ENCODE data around the gene SLC6A11.

SLC6A11 gene

GRCh38 chr3:10890665-10891064 lies 74.6 kb downstream of the SLC6A11 start:
- no peak for DNase-seq

DNA sequence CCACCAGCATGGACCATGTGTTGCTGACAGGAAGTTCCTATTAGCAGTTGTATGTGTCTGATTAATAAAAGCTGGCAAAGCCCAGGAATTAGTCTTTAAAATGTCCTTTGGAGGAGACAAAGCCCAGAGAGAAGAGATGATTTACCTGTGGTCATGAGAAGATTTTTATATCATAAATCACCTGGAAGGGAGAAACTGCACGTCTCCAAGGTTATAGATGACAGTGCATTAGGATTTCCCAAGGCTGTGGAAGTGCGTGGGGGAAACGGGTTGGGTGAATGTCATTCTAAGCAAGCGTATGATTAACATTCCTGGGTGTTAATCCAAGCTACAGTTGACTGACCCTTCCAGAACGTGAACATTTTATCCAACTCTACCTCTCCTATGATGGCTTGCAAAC lies 76.6 kb downstream of the SLC6A11 start:
- no peak for DNase-seq

DNA sequence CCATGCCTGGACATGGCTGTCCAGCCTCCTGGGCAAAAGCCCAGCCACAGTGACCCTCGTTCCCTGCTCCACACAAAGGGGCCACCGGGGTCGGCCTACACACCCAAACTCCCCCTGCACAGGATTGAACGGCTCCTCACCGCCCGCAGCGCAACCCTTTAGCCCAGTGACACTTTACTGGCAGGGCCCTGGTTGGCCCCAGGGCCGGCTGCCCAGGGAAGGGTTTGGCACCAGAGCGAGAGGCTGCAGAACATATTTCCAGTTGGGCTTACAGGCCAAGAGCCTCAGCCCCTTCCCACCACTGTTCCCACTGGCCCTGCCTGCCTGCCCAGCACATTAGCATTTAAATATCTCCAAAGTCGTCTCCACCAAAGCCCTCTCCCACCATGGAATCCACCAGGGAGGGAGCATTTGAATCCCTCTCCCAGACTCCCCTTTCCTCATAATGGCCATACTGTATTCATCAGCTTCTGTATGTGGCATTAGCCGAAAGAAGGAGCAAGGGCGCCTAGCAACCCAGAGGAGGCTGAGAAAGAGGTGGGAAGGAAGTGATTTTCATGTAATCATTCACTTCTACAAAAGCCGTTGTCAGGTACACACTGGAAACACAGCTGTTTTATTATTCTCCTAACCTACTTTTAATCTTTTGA lies 85.4 kb downstream of the SLC6A11 start:
- no peak for DNase-seq

GRCh38 chr3:10907262-10907661 lies 91.2 kb downstream of the SLC6A11 start:
- no peak for DNase-seq

DNA sequence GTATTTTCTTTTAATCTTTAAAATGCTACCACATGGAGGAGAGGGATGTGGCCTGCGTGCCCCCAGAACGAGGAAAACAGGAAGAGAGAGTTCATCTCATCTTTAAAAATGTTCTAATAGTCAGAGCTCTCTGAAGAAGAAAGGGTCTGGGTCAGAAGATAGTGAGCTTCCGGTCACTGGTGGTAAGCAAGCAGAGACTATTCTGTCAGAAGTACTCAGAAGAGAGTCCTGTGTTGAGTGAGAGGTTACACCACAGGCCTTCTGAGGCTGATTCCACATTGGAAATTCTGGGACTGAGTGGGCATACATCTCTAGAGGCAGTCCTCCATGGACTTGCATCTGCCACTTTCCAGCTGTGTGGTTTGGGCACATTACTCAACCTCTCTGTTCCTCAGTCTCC lies 94.3 kb downstream of the SLC6A11 start:
- no peak for DNase-seq

- DNase-seq, result no peak
These were observed 95.4 kb downstream of the SLC6A11 start for GRCh38 chr3:10911350-10912002.

DNA sequence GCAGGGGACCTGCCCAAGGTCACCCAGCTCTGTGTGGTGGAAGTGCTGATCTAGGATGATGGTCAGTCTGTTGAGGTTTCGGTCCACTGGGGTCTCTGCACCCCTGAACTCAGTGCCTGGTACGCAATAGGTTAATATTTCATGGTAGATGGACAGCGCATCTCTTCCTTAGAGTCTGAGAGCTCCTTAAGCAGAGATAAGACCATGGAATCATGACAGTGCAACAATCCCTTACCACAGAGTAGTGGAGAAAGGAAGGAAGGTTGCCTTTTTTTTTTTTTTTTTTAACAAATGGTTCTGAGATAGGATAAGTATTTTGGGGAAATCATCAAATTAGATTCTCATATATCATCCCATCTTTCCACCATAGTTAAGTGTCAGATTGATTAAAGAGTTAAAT lies 96.8 kb downstream of the SLC6A11 start:
- DNase-seq, result no peak

GRCh38 chr3:10915376-10915775 lies 99.3 kb downstream of the SLC6A11 start:
- DNase-seq, result no peak

DNA sequence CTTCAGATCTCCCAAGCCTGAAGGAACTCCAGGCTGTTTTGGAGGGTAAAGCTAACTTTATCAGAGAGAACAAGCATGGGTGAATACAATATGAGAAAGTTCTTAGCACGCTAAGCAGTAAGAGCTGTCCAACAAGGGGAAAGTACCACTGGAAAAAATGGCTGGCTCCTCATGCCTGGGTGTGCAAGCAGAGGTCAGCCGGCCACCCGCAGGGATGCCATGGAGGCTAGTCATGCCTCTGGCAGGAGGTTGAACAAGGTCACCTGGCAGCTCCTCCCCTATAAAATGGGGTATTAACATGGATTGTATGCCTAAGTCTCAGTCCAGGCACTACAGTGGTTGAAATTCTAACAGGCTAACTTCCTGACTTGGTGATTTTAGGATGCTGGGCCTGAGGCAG lies 101.1 kb downstream of the SLC6A11 start:
- no peak for DNase-seq

DNA sequence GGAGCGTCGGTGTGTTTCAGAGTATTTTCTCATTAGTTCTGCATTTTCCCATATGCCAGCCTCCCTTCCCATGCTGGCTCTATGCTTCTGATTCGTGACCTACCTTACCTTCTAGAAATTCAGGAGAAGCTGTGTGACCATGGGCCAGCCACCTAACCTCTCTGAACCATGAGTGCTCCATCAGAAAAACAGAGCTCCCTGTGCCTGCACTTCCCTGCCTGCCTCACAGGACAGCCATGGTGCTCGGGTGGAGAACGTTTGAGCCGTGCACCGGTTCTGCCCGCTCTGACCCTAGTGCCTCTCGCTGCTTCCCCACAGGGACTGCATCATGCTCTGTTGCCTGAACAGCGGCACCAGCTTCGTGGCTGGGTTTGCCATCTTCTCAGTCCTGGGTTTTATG lies 102.0 kb downstream of the SLC6A11 start:
- DNase-seq, result no peak

DNA sequence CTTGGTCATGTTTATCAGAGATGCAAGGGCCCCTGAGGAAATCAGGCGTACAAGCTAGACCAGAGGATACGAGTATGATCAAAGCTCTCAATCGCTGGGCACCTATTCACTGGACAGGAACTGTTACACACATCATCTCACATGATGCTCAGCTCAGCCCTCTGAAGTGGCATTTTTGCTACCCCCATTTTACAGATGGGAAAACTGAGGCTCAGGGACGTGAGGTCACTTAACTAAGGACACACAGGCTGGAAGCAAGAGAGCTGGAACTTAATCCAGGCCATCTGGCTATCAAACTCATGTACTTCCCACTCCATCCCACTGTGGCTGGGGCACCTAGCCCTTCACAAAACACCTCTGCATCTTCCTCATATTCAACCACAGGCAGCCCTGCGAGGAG lies 103.6 kb downstream of the SLC6A11 start:
- no peak for DNase-seq

GRCh38 chr3:10925436-10926255 lies 109.6 kb downstream of the SLC6A11 start:
- DNase-seq, result no peak

DNA sequence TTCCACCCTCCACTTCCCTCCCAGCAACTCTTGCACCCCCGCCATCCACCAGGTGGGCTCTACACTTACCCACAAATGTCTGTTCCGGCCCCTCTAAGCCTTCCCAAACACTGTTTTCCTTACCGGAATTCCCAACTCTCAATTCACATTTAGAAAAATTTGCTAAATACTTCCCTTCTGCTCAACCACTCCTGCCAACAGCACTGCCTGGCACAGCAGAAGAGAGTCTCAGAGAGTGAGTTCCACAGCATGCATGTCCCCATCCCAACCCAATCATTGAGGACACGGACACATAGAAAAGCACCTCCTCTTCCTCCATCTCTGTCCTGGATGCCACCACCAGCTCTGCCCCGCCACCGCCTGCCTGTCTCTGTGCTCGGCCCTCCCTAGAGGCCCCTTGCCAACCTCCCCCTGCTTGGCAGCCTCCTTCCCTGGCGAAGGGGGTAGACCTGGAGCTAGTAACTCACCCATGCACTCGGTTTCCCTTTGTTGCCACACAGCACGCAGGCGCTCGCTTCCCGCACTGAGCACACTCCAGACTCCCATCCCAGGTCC lies 110.3 kb downstream of the SLC6A11 start:
- DNase-seq, result no peak

DNA sequence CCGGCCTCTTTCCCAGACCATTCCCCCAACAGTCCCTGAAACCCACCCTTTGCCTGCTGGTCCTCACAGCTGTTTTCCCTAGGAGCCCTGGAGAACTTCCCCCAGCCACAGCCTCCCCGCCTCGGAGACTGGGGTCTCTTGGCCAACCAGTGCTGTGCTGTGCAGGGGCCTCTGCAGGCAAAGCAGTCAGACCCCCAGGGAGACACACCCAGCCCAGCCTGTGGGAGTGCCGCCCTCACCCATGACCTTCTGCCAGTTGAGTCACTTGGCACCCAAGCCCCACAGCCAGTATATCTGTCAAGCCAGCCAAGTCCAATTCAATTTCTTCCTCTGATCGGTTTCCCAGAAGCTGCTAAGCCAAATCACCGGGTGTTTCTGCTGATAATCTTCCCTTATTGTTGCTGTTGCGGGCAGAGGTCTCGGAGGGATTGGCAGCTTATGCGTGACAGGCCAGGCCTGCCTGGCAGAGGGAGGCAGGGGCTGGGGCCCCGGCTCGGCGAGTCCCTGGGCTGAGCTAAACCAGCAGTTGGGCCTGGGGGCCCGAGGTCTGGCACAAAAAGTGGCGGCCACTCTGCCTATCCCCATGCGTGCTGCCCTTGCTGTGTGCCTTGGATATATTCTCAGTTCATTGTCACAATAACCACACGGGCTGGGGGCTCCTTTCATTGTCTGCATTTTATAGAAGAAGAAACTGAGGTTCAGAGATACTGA lies 110.9 kb downstream of the SLC6A11 start:
- no peak for DNase-seq

GRCh38 chr3:10927551-10927950 lies 111.5 kb downstream of the SLC6A11 start:
- DNase-seq, result no peak

DNA sequence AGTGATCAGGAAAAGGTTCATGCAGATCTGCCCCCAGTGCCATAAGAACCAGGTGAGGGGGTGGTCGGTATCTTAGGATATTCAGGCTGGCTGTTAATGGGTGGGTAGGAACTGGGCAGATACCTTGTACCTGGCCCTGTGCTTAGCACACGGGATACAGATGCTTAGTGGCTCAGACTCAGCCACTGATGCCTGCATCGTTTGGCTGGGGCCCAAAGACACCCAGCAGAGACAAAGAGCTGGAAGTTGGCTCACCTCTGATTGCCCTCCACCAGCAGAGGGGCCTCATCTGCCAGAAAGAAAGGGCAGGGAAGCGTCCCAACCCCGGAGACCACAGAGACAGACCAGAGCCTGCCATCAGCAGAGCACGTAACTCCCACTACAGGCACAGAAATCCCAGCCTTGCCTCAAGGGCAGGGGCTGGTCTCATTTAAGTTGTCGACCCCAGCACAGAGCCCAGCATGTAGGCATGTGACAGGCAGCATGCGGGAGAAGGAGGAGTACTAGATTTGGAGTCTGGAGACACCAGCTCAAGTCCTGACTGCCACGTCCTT lies 112.5 kb downstream of the SLC6A11 start:
- DNase-seq, result no peak

DNA sequence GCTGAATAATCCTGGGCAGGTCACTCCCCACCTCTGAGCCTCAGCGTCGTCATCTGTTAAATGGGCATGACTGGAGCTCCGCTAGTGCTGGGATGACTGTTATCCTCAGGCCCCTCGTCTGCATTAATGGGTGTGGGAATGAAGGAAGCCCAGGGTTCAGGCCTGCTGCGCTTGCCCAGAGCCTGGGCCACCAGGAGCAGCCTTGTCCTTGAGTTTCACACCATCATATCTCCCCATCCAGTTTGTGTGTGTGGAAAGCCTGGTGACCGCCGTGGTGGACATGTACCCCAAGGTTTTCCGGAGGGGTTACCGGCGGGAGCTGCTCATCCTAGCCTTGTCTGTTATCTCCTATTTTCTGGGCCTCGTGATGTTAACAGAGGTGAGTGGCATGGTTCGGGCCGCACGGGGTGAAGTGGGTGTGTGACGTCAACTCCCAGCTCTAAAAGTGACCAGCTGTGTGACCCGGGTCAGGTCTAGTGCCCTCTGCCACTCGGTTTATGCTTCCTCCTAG lies 113.0 kb downstream of the SLC6A11 start:
- DNase-seq, result no peak

DNA sequence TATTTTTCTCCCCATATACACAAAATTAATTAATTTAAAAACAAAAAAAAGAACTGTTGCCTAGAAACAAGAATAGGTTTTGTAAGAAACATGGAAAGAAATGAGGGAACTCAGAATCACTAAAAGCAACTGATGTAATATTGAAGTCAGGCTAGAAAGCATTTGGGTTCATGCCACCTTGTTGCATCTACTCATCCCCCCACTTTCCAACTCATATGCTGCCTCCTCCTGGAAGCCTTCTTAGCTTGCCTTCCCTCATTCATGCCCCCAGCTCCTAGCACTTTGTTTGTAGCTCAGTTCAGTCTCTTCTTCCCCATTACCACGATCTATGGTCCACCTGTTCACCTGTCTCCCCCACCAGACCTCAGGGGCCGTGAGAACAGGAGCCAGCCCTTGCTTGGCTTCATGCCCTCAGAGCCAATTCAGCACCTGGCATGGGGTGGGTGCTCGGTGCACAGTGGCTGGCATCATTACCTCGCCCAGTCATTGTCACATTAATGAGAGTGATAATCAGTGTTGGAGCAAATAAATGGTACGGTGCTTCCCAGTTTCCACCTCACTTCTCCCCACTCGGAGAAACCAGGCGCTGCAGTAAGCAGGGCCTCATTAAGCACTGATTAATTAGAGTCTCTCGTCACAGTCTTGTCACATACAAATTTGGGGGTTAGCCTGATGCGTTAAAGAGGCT lies 114.1 kb downstream of the SLC6A11 start:
- DNase-seq, result no peak

GRCh38 chr3:10930666-10931040 lies 114.6 kb downstream of the SLC6A11 start:
- no peak for DNase-seq

GRCh38 chr3:10932596-10932995 lies 116.6 kb downstream of the SLC6A11 start:
- no peak for DNase-seq

GRCh38 chr3:10933021-10933420 lies 117.0 kb downstream of the SLC6A11 start:
- DNase-seq, result no peak

GRCh38 chr3:10933470-10933804 lies 117.4 kb downstream of the SLC6A11 start:
- no peak for DNase-seq
